Caco-2 (cell line): ENCODE measurements around the gene POLR2E. TPM values are rescaled to one million over a fixed set of nuclear protein-coding genes. Genes with fewer than 3 reads are reported as not detected.

ENCODE experiments used
- BruUV-seq: library from RNA; stranded (reverse); fragments of 400-500 nt; replicated peaks from 2 replicates; lab custom pipeline; 2021; lab: Mats Ljungman, UMichigan
- CTCF ChIA-PET: fragments of 300-600 bp; sonication (Branson Sonifier 250); formaldehyde crosslinking; loops from one replicate; lab custom pipeline; 2022; ENCODE audit warnings: antibody characterized with exemption; lab: Charles Lee
- POLR2A ChIA-PET: fragments of 300-600 bp; sonication (Branson Sonifier 250); formaldehyde crosslinking; loops from one replicate; lab custom pipeline; 2022; ENCODE audit warnings: antibody characterized with exemption; lab: Charles Lee
- DNase-seq, 2 experiments: peaks; one replicate each; pipeline versions ENCODE4 v3.0.0 to v3.0.0-alpha.2; 2020 to 2022
- H3K27me3 ChIP-seq: replicated peaks from 2 replicates; pipeline ENCODE4 v1.6.0; 2011; ENCODE audit warnings: low read length; ENCODE audit not compliant: control insufficient read depth, insufficient read depth
- H3K36me3 ChIP-seq: 2 replicates; pipeline ENCODE4 v1.5.1; 2011; ENCODE audit warnings: low read length; ENCODE audit not compliant: control insufficient read depth, insufficient read depth
- H3K4me1 ChIP-seq: fragments of 250-450 bp; sonication (Bioruptor Pico); 2 replicates; pipeline ENCODE4 v1.5.1; 2020; ENCODE audit warnings: mild to moderate bottlenecking
- H3K4me3 ChIP-seq: 2 replicates; pipeline ENCODE4 v1.5.1; 2011; ENCODE audit warnings: low read depth, mild to moderate bottlenecking, control low read depth, low read length
- H3K9me3 ChIP-seq: fragments of 250-450 bp; sonication (Bioruptor Pico); 2 replicates; pipeline ENCODE4 v1.5.1; 2020; ENCODE audit warnings: mild to moderate bottlenecking, moderate library complexity
- H3K27ac Mint-ChIP-seq: one replicate; pipeline ENCODE4 v1.8.0; 2022; ENCODE audit warnings: mixed read lengths; ENCODE audit not compliant: unreplicated experiment
- H3K27me3 Mint-ChIP-seq: one replicate; pipeline ENCODE4 v1.8.0; 2022; ENCODE audit warnings: mixed read lengths; ENCODE audit not compliant: insufficient read depth, unreplicated experiment
- H3K36me3 Mint-ChIP-seq: one replicate; pipeline ENCODE4 v1.8.0; 2022; ENCODE audit warnings: mild to moderate bottlenecking, mixed read lengths; ENCODE audit not compliant: insufficient read depth, unreplicated experiment
- H3K4me1 Mint-ChIP-seq: one replicate; pipeline ENCODE4 v1.8.0; 2022; ENCODE audit warnings: low read depth, mixed read lengths; ENCODE audit not compliant: unreplicated experiment
- H3K4me3 Mint-ChIP-seq: one replicate; pipeline ENCODE4 v1.8.0; 2022; ENCODE audit warnings: mild to moderate bottlenecking, moderate library complexity, mixed read lengths; ENCODE audit not compliant: unreplicated experiment
- H3K9me3 Mint-ChIP-seq: one replicate; pipeline ENCODE4 v1.8.0; 2022; ENCODE audit warnings: mixed read lengths; ENCODE audit not compliant: unreplicated experiment
- intact Hi-C: fragments of 100-400 bp; cut with micrococcal nuclease; formaldehyde crosslinking; loops from one replicate; pipeline ENCODE4 v1.10.0; 2022; ENCODE audit not compliant: unreplicated experiment
- total RNA-seq: library from RNA; stranded (reverse); gene quantifications from 2 replicates; pipeline ENCODE4 v1.2.3, GENCODE V29; 2022
- TF ChIP-seq, protein P1 (sequence below), 2 experiments: fragments of 200-600 bp in 1 of 2; IDR thresholded peaks; 1 replicate in 1 of 2; 2 replicates in 1 of 2; pipeline versions ENCODE4 v1.5.1 to v1.8.0; 2011 to 2022; ENCODE audit warnings: antibody characterized with exemption in 1 of 2, control low read depth in 1 of 2, inconsistent platforms in 1 of 2, low read depth in 1 of 2, low read length in 1 of 2, mild to moderate bottlenecking in 1 of 2, moderate library complexity in 1 of 2; ENCODE audit not compliant: insufficient read depth in 1 of 2, severe bottlenecking in 1 of 2, unreplicated experiment in 1 of 2

POLR2E gene
- total RNA-seq, 1 experiment from 2014 or later = 264 TPM

DNA sequence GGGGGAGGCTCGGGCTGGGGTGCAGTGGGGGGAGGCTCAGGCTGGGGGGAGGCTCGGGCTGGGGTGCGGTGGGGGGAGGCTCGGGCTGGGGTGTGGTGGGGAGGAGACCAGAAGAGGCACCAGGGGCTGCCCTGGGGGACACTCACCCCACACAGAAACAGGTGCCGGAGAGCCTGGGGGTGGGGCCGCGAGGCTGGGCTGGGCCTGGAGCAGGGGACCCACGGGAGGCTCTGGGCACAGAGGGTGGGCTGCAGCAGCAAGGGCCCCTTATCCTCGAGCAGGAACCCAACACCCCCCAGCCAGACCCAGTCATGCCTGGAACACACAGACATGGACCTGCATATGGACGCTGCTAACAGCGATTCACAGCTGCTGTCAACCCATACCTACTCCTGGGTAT is 42.9 kb upstream of the POLR2E start:
- Mint-ChIP-seq H3K4me3 (no peak overlapping the region), H3K36me3 (peaks cover 51% of the 10 kb centered on the region), H3K27ac (no peak overlapping the region), H3K27me3 (no peaks in the 10 kb centered on the region), H3K4me1 (no peaks in the 10 kb centered on the region), H3K9me3 (no peaks in the 10 kb centered on the region)
- no peaks in the 10 kb centered on the region for H3K9me3 ChIP-seq
- intact Hi-C loops = no loop called here
- POLR2A ChIA-PET = no interaction called here
- no peak for DNase-seq
- H3K4me3 ChIP-seq = no peak overlapping the region
- CTCF ChIA-PET = no interaction called here
- no peaks in the 10 kb centered on the region for H3K27me3 ChIP-seq
- H3K4me1 ChIP-seq = peaks cover 4% of the 10 kb centered on the region; the same call in 1 of the 2 replicates
- H3K36me3 ChIP-seq = peaks cover 3% of the 10 kb centered on the region
- BruUV-seq = no TSS peak
- TF ChIP-seq, protein P1, sequence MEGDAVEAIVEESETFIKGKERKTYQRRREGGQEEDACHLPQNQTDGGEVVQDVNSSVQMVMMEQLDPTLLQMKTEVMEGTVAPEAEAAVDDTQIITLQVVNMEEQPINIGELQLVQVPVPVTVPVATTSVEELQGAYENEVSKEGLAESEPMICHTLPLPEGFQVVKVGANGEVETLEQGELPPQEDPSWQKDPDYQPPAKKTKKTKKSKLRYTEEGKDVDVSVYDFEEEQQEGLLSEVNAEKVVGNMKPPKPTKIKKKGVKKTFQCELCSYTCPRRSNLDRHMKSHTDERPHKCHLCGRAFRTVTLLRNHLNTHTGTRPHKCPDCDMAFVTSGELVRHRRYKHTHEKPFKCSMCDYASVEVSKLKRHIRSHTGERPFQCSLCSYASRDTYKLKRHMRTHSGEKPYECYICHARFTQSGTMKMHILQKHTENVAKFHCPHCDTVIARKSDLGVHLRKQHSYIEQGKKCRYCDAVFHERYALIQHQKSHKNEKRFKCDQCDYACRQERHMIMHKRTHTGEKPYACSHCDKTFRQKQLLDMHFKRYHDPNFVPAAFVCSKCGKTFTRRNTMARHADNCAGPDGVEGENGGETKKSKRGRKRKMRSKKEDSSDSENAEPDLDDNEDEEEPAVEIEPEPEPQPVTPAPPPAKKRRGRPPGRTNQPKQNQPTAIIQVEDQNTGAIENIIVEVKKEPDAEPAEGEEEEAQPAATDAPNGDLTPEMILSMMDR (IDR thresholded peaks at IDR 0.05; ENCODE audit: insufficient read depth in 1 of 2, low read depth in 1 of 2, low read length in 1 of 2, severe bottlenecking in 1 of 2, unreplicated experiment in 1 of 2) = no peak

DNA sequence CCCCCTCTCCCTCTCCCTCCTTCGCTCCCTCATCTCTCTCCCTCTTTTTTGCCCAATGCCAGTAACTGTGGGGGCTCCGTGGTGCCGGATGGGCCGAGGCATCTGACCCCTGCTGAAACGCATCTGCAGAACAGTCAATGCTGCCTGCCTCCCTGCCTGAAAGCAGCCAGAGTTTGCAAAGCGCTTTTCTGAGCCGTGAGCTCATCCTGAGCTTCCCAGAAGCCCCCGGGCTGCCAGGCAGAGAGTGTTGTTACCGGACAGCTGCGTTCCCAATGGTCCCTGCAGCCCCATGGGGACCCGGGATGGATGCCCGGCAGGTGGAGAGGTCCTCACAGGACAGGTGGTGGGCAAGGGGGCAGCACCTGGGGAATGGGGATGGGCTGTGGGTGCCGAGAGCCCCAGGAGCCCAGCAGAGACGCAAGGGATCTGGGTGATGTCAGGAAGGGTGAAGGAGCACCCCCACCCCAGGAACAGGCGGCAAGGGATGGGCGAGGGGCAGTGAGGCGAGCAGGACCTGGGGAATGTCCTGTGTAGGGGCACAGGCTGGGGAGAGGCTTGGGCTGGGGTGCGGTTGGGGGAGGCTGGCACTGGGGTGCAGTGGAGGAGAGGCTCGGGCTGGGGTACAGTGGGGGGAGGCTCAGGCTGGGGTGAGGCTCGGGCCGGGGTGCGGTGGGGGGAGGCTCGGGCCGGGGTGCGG is 41.6 kb upstream of the POLR2E start:
- peaks cover 47% of the 10 kb centered on the region for H3K36me3 Mint-ChIP-seq
- BruUV-seq = no TSS peak
- H3K4me1 ChIP-seq = peaks cover 6% of the 10 kb centered on the region; the same call in 1 of the 2 replicates
- no peaks in the 10 kb centered on the region for H3K9me3 ChIP-seq
- TF ChIP-seq, protein P1 (IDR thresholded peaks at IDR 0.05; ENCODE audit: insufficient read depth in 1 of 2, low read depth in 1 of 2, low read length in 1 of 2, severe bottlenecking in 1 of 2, unreplicated experiment in 1 of 2) = no peak
- H3K9me3 Mint-ChIP-seq = no peaks in the 10 kb centered on the region
- ChIA-PET POLR2A (no interaction called here), CTCF (no interaction called here)
- H3K36me3 ChIP-seq = no peaks in the 10 kb centered on the region
- DNase-seq = no peak
- H3K4me3 ChIP-seq = no peak overlapping the region
- intact Hi-C loops = no loop called here
- H3K27ac Mint-ChIP-seq = no peak overlapping the region
- no peak overlapping the region for H3K4me3 Mint-ChIP-seq
- no peaks in the 10 kb centered on the region for H3K27me3 ChIP-seq
- no peaks in the 10 kb centered on the region for H3K27me3 Mint-ChIP-seq
- H3K4me1 Mint-ChIP-seq = no peaks in the 10 kb centered on the region

DNA sequence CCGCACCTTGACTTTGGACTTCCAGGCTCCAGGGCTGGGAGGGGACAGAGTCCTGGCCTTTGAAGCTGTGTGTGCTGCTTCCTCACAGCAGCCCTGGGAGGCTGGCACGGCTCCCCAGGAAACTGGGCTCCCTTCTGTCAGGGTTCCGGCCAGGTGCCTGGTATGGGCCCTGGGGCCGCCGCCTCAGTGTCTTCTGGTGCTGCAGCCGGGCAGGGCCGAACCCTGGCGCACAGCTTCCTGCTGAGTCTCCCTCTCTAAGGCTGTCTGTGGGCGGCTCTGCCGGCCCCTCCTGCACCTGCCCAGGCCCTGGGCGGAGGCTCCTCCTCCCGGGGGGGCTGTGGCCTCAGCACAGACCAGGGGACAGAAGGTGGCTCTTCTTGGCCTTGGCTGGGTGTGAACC is 41.0 kb upstream of the POLR2E start:
- intact Hi-C loops = no loop called here
- Mint-ChIP-seq H3K4me1 (no peaks in the 10 kb centered on the region), H3K36me3 (peaks cover 42% of the 10 kb centered on the region), H3K27me3 (no peaks in the 10 kb centered on the region), H3K9me3 (no peaks in the 10 kb centered on the region), H3K4me3 (no peak overlapping the region), H3K27ac (no peak overlapping the region)
- no peak for DNase-seq
- Histone ChIP-seq H3K9me3 (no peaks in the 10 kb centered on the region), H3K4me1 (peaks cover 6% of the 10 kb centered on the region; the same call in 1 of the 2 replicates), H3K36me3 (no peaks in the 10 kb centered on the region), H3K27me3 (no peaks in the 10 kb centered on the region), H3K4me3 (no peak overlapping the region)
- TF ChIP-seq, protein P1 (IDR thresholded peaks at IDR 0.05; ENCODE audit: insufficient read depth in 1 of 2, low read depth in 1 of 2, low read length in 1 of 2, severe bottlenecking in 1 of 2, unreplicated experiment in 1 of 2) = no peak
- ChIA-PET CTCF (no interaction called here), POLR2A (no interaction called here)
- no TSS peak for BruUV-seq
